ENCODE data around the gene PLAC1. TPM values are rescaled to one million over a fixed set of nuclear protein-coding genes. Genes with fewer than 3 reads are reported as not detected.

The PLAC1 gene
- total RNA-seq, 1 donor from 2014 or later = 1.3 TPM

GRCh38 chrX:134599184-134599914 lies 58.9 kb downstream of the PLAC1 start:
- FAIRE-seq (no peak), DNase-seq (ENCODE audit: low read depth) (no peak)
- H3K36me3 ChIP-seq (ENCODE audit: control insufficient read depth, insufficient read depth, low read length) = no peaks in the 10 kb centered on the region
- H3K27me3 ChIP-seq (ENCODE audit: control insufficient read depth, insufficient read depth, low read length) = no peaks in the 10 kb centered on the region
- no peak for TF ChIP-seq CTCF (IDR thresholded peaks at IDR 0.05; ENCODE audit: insufficient read depth, low read length, severe bottlenecking)
- H3K4me3 ChIP-seq (ENCODE audit: low read depth, low read length) = no peak overlapping the region

- FAIRE-seq = no peak
- TF ChIP-seq CTCF (IDR thresholded peaks at IDR 0.05; ENCODE audit: insufficient read depth, low read length, severe bottlenecking) = no peak
- H3K4me3 ChIP-seq (ENCODE audit: low read depth, low read length) = no peak overlapping the region
Measured at GRCh38 chrX:134592303-134592702, 66.0 kb downstream of the PLAC1 start.

GRCh38 chrX:134591502-134591901 lies 66.8 kb downstream of the PLAC1 start:
- no peak for TF ChIP-seq CTCF (IDR thresholded peaks at IDR 0.05; ENCODE audit: insufficient read depth, low read length, severe bottlenecking)
- Histone ChIP-seq H3K4me3 (ENCODE audit: low read depth, low read length) (no peak overlapping the region), H3K36me3 (ENCODE audit: control insufficient read depth, insufficient read depth, low read length) (no peaks in the 10 kb centered on the region), H3K27me3 (ENCODE audit: control insufficient read depth, insufficient read depth, low read length) (no peaks in the 10 kb centered on the region)
- FAIRE-seq (no peak), DNase-seq (ENCODE audit: low read depth) (no peak)

More at GRCh38 chrX:134592303-134592702, 66.0 kb downstream of the PLAC1 start:
- Histone ChIP-seq H3K36me3 (ENCODE audit: control insufficient read depth, insufficient read depth, low read length) (no peaks in the 10 kb centered on the region), H3K27me3 (ENCODE audit: control insufficient read depth, insufficient read depth, low read length) (no peaks in the 10 kb centered on the region)
- DNase-seq (ENCODE audit: low read depth) = no peak

- DNase-seq (ENCODE audit: low read depth) (no peak), FAIRE-seq (no peak)
- Histone ChIP-seq H3K36me3 (ENCODE audit: control insufficient read depth, insufficient read depth, low read length) (no peaks in the 10 kb centered on the region), H3K27me3 (ENCODE audit: control insufficient read depth, insufficient read depth, low read length) (no peaks in the 10 kb centered on the region), H3K4me3 (ENCODE audit: low read depth, low read length) (no peak overlapping the region)
- TF ChIP-seq CTCF (IDR thresholded peaks at IDR 0.05; ENCODE audit: insufficient read depth, low read length, severe bottlenecking) = no peak
Measured at GRCh38 chrX:134588806-134589205, 69.5 kb downstream of the PLAC1 start.

- no peak for TF ChIP-seq CTCF (IDR thresholded peaks at IDR 0.05; ENCODE audit: insufficient read depth, low read length, severe bottlenecking)
- no peak for FAIRE-seq
- Histone ChIP-seq H3K4me3 (ENCODE audit: low read depth, low read length) (no peak overlapping the region), H3K36me3 (ENCODE audit: control insufficient read depth, insufficient read depth, low read length) (no peaks in the 10 kb centered on the region), H3K27me3 (ENCODE audit: control insufficient read depth, insufficient read depth, low read length) (no peaks in the 10 kb centered on the region)
- no peak for DNase-seq (ENCODE audit: low read depth)
Measured at GRCh38 chrX:134580907-134581306, 77.4 kb downstream of the PLAC1 start.

GRCh38 chrX:134573683-134574035 lies 84.6 kb downstream of the PLAC1 start:
- no peak overlapping the region for H3K4me3 ChIP-seq (ENCODE audit: low read depth, low read length)
- no peak for TF ChIP-seq CTCF (IDR thresholded peaks at IDR 0.05; ENCODE audit: insufficient read depth, low read length, severe bottlenecking)
- no peak for FAIRE-seq
- no peaks in the 10 kb centered on the region for H3K27me3 ChIP-seq (ENCODE audit: control insufficient read depth, insufficient read depth, low read length)
- no peaks in the 10 kb centered on the region for H3K36me3 ChIP-seq (ENCODE audit: control insufficient read depth, insufficient read depth, low read length)
- no peak for DNase-seq (ENCODE audit: low read depth)

Measured in bronchial epithelial cell (primary cell).